WTC11 (cell line): ENCODE data around the gene ADARB2. TPM values are rescaled to one million over a fixed set of nuclear protein-coding genes. Genes with fewer than 3 reads are reported as not detected.

Experiments
- ATAC-seq: fragments of 200-7000 bp; cut with Tn5 transposase; 2 replicates; pipeline ENCODE4 v1.10.0; 2021; ENCODE audit warnings: mild to moderate bottlenecking, moderate library complexity
- CTCF ChIA-PET: fragments of 300-600 bp; sonication (Branson Sonifier 250); formaldehyde crosslinking; loops from one replicate; lab custom pipeline; 2021; ENCODE audit warnings: antibody characterized with exemption; lab: Charles Lee
- POLR2A ChIA-PET: fragments of 350-600 bp; sonication (Branson Sonifier 250); formaldehyde crosslinking; loops from one replicate; lab custom pipeline; 2021; ENCODE audit warnings: antibody characterized with exemption; lab: Charles Lee
- DNase-seq: peaks from one replicate; pipeline ENCODE4 v3.0.0; 2021; ENCODE audit warnings: low spot score
- H3K27ac Mint-ChIP-seq: 2 replicates; pipeline ENCODE4 v1.8.0; 2021; ENCODE audit warnings: mixed read lengths
- H3K27me3 Mint-ChIP-seq: 2 replicates; pipeline ENCODE4 v1.8.0; 2021; ENCODE audit warnings: low read depth, mild to moderate bottlenecking, moderate library complexity, mixed read lengths
- H3K36me3 Mint-ChIP-seq: 2 replicates; pipeline ENCODE4 v1.8.0; 2021; ENCODE audit warnings: mixed read lengths
- H3K4me1 Mint-ChIP-seq: 2 replicates; pipeline ENCODE4 v1.8.0; 2022; ENCODE audit warnings: mixed read lengths
- H3K4me3 Mint-ChIP-seq: 2 replicates; pipeline ENCODE4 v1.8.0; 2021; ENCODE audit warnings: mild to moderate bottlenecking, moderate library complexity, mixed read lengths
- H3K9me3 Mint-ChIP-seq: 2 replicates; pipeline ENCODE4 v1.8.0; 2021; ENCODE audit warnings: mixed read lengths
- CBFB ChIP-seq: sonication (generic); formaldehyde crosslinking; IDR thresholded peaks from 2 replicates; pipeline ENCODE4 v1.8.1; 2022; ENCODE audit warnings: mild to moderate bottlenecking, low read depth, missing genetic modification reagents
- CREB1 ChIP-seq: sonication (generic); formaldehyde crosslinking; IDR thresholded peaks from 2 replicates; pipeline ENCODE4 v1.8.0; 2023; ENCODE audit warnings: mild to moderate bottlenecking, missing genetic modification reagents
- ETV6 ChIP-seq: sonication (generic); formaldehyde crosslinking; IDR thresholded peaks from 2 replicates; pipeline ENCODE4 v1.8.1; 2022; ENCODE audit warnings: mild to moderate bottlenecking, missing genetic modification reagents
- GTF2I ChIP-seq: fragments of 250-450 bp; sonication (Bioruptor Pico); conservative IDR thresholded peaks from 2 replicates; pipeline ENCODE4 v1.4.0; 2021; ENCODE audit warnings: mild to moderate bottlenecking
- MAX ChIP-seq: sonication (generic); formaldehyde crosslinking; IDR thresholded peaks from 2 replicates; pipeline ENCODE4 v1.8.0; 2022; ENCODE audit warnings: mild to moderate bottlenecking, missing genetic modification reagents
- NFE2L1 ChIP-seq: sonication (generic); formaldehyde crosslinking; IDR thresholded peaks from 2 replicates; pipeline ENCODE4 v1.8.1; 2023; ENCODE audit warnings: missing genetic modification reagents
- RELA ChIP-seq: sonication (generic); formaldehyde crosslinking; IDR thresholded peaks from 2 replicates; pipeline ENCODE4 v1.8.1; 2022; ENCODE audit warnings: missing genetic modification reagents, mild to moderate bottlenecking, borderline replicate concordance
- SMAD4 ChIP-seq: sonication (generic); formaldehyde crosslinking; IDR thresholded peaks from 2 replicates; pipeline ENCODE4 v1.8.0; 2022; ENCODE audit warnings: mild to moderate bottlenecking, missing genetic modification reagents
- SOX15 ChIP-seq: fragments of 250-450 bp; sonication (Bioruptor Pico); IDR thresholded peaks from 2 replicates; pipeline ENCODE4 v1.9.0; 2021; ENCODE audit warnings: mild to moderate bottlenecking
- TCF7 ChIP-seq: sonication (generic); formaldehyde crosslinking; IDR thresholded peaks from 2 replicates; pipeline ENCODE4 v1.8.0; 2022; ENCODE audit warnings: mild to moderate bottlenecking, low read depth, missing genetic modification reagents, moderate library complexity
- TEAD1 ChIP-seq: sonication (generic); formaldehyde crosslinking; IDR thresholded peaks from 2 replicates; pipeline ENCODE4 v1.8.0; 2022; ENCODE audit warnings: mild to moderate bottlenecking, missing genetic modification reagents
- TP53 ChIP-seq: sonication (generic); formaldehyde crosslinking; IDR thresholded peaks from 2 replicates; pipeline ENCODE4 v1.8.1; 2023; ENCODE audit warnings: mild to moderate bottlenecking, missing genetic modification reagents
- ZNF138 ChIP-seq: sonication (generic); formaldehyde crosslinking; conservative IDR thresholded peaks from 2 replicates; pipeline ENCODE4 v1.8.1; 2022; ENCODE audit warnings: mild to moderate bottlenecking, moderate library complexity, missing genetic modification reagents
- ZNF263 ChIP-seq: sonication (generic); formaldehyde crosslinking; IDR thresholded peaks from 2 replicates; pipeline ENCODE4 v1.8.1; 2022; ENCODE audit warnings: low read depth, mild to moderate bottlenecking, moderate library complexity, missing genetic modification reagents
- ZNF396 ChIP-seq: fragments of 250-450 bp; sonication (Bioruptor Pico); IDR thresholded peaks from 2 replicates; pipeline ENCODE4 v1.8.0; 2021; ENCODE audit warnings: mild to moderate bottlenecking, moderate library complexity, borderline replicate concordance
- ZNF423 ChIP-seq: fragments of 250-450 bp; sonication (Bioruptor Pico); IDR thresholded peaks from 2 replicates; pipeline ENCODE4 v2.1.2; 2022; ENCODE audit warnings: mild to moderate bottlenecking, moderate library complexity
- ZNF671 ChIP-seq: fragments of 250-450 bp; sonication (Bioruptor Pico); IDR thresholded peaks from 2 replicates; pipeline ENCODE4 v1.8.0; 2021; ENCODE audit warnings: mild to moderate bottlenecking
- total RNA-seq: library from RNA; stranded (reverse); gene quantifications from 3 replicates; pipeline ENCODE4 v1.2.3, GENCODE V29; 2021
- TF ChIP-seq, protein P1 (sequence below): sonication (generic); formaldehyde crosslinking; IDR thresholded peaks from 2 replicates; pipeline ENCODE4 v1.8.0; 2023; ENCODE audit warnings: missing genetic modification reagents, mild to moderate bottlenecking, borderline replicate concordance
- TF ChIP-seq, protein P2 (sequence below): sonication (generic); formaldehyde crosslinking; IDR thresholded peaks from 2 replicates; pipeline ENCODE4 v1.8.1; 2022; ENCODE audit warnings: mild to moderate bottlenecking, moderate library complexity, missing genetic modification reagents
- TF ChIP-seq, protein P3 (sequence below): fragments of 250-450 bp; sonication (Bioruptor Pico); IDR thresholded peaks from 2 replicates; pipeline ENCODE4 v2.1.2; 2022; ENCODE audit warnings: mild to moderate bottlenecking, moderate library complexity
- TF ChIP-seq, protein P4 (sequence below): sonication (generic); formaldehyde crosslinking; IDR thresholded peaks from 2 replicates; pipeline ENCODE4 v1.8.1; 2023; ENCODE audit warnings: mild to moderate bottlenecking, missing genetic modification reagents, borderline replicate concordance
- TF ChIP-seq, protein P5 (sequence below): sonication (generic); formaldehyde crosslinking; IDR thresholded peaks from 2 replicates; pipeline ENCODE4 v1.8.0; 2023; ENCODE audit warnings: mild to moderate bottlenecking, missing genetic modification reagents

The ADARB2 gene
- total RNA-seq, 1 experiment from 2014 or later = 3.7 TPM

DNA sequence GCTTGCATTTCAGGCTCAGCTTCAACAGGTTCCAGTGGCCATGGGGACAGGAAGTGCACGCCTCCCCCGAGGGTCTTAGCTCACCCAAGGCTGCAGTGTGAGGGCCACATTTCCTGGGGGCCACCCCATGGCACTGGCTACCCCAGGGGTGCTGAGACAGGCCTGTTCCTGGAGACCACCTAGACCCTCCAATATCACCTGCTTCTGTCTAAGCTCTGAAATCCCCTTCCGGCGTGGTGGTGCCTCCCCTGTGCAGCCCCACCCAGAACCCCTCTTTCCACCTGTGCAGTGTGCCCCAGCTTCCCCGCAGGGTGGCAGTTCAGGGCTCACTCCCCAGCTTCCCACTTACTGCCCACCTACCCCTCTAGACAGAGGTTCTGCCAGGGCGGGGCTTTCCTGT lies 83.1 kb downstream of the ADARB2 start:
- DNase-seq = no peak
- Mint-ChIP-seq H3K4me3 (no peak overlapping the region), H3K27me3 (peaks cover 8% of the 10 kb centered on the region; the same call in 1 of the 2 replicates), H3K4me1 (peaks cover 15% of the 10 kb centered on the region), H3K9me3 (no peaks in the 10 kb centered on the region), H3K36me3 (no peaks in the 10 kb centered on the region), H3K27ac (no peak overlapping the region)
- TF ChIP-seq CBFB = no peak
- TF ChIP-seq ZNF263 (CRISPR knock-in tag) = no peak
- TF ChIP-seq SOX15 (CRISPR knock-in tag) = no peak
- TF ChIP-seq, protein P1, sequence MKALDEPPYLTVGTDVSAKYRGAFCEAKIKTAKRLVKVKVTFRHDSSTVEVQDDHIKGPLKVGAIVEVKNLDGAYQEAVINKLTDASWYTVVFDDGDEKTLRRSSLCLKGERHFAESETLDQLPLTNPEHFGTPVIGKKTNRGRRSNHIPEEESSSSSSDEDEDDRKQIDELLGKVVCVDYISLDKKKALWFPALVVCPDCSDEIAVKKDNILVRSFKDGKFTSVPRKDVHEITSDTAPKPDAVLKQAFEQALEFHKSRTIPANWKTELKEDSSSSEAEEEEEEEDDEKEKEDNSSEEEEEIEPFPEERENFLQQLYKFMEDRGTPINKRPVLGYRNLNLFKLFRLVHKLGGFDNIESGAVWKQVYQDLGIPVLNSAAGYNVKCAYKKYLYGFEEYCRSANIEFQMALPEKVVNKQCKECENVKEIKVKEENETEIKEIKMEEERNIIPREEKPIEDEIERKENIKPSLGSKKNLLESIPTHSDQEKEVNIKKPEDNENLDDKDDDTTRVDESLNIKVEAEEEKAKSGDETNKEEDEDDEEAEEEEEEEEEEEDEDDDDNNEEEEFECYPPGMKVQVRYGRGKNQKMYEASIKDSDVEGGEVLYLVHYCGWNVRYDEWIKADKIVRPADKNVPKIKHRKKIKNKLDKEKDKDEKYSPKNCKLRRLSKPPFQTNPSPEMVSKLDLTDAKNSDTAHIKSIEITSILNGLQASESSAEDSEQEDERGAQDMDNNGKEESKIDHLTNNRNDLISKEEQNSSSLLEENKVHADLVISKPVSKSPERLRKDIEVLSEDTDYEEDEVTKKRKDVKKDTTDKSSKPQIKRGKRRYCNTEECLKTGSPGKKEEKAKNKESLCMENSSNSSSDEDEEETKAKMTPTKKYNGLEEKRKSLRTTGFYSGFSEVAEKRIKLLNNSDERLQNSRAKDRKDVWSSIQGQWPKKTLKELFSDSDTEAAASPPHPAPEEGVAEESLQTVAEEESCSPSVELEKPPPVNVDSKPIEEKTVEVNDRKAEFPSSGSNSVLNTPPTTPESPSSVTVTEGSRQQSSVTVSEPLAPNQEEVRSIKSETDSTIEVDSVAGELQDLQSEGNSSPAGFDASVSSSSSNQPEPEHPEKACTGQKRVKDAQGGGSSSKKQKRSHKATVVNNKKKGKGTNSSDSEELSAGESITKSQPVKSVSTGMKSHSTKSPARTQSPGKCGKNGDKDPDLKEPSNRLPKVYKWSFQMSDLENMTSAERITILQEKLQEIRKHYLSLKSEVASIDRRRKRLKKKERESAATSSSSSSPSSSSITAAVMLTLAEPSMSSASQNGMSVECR (CRISPR knock-in tag) = no peak
- TF ChIP-seq RELA (CRISPR knock-in tag) = no peak
- TF ChIP-seq SMAD4 (CRISPR knock-in tag) = no peak
- TF ChIP-seq ZNF671 = no peak
- TF ChIP-seq GTF2I (CRISPR knock-in tag) = no peak
- TF ChIP-seq CREB1 = no peak
- CTCF ChIA-PET = no interaction called here
- no peak for ATAC-seq
- POLR2A ChIA-PET = no interaction called here

- ATAC-seq = no peak
- Mint-ChIP-seq H3K27me3 (peaks cover 7% of the 10 kb centered on the region; the same call in 1 of the 2 replicates), H3K27ac (no peak overlapping the region), H3K4me1 (peaks cover 8% of the 10 kb centered on the region), H3K9me3 (no peaks in the 10 kb centered on the region), H3K36me3 (no peaks in the 10 kb centered on the region), H3K4me3 (no peak overlapping the region)
- POLR2A ChIA-PET = no interaction called here
- CTCF ChIA-PET = no interaction called here
- DNase-seq = no peak
- no peak for TF ChIP-seq ZNF396 (CRISPR knock-in tag)
- no peak for TF ChIP-seq ETV6 (CRISPR knock-in tag)
- no peak for TF ChIP-seq MAX
- TF ChIP-seq ZNF138 (CRISPR knock-in tag) = no peak
- TF ChIP-seq, protein P2, sequence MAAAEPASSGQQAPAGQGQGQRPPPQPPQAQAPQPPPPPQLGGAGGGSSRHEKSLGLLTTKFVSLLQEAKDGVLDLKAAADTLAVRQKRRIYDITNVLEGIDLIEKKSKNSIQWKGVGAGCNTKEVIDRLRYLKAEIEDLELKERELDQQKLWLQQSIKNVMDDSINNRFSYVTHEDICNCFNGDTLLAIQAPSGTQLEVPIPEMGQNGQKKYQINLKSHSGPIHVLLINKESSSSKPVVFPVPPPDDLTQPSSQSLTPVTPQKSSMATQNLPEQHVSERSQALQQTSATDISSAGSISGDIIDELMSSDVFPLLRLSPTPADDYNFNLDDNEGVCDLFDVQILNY (CRISPR knock-in tag) = no peak
- TF ChIP-seq ZNF423 = no peak
- no peak for TF ChIP-seq GTF2I (CRISPR knock-in tag)
- TF ChIP-seq TEAD1 (CRISPR knock-in tag) = no peak
- TF ChIP-seq TP53 (CRISPR knock-in tag) = no peak
- TF ChIP-seq, protein P3, sequence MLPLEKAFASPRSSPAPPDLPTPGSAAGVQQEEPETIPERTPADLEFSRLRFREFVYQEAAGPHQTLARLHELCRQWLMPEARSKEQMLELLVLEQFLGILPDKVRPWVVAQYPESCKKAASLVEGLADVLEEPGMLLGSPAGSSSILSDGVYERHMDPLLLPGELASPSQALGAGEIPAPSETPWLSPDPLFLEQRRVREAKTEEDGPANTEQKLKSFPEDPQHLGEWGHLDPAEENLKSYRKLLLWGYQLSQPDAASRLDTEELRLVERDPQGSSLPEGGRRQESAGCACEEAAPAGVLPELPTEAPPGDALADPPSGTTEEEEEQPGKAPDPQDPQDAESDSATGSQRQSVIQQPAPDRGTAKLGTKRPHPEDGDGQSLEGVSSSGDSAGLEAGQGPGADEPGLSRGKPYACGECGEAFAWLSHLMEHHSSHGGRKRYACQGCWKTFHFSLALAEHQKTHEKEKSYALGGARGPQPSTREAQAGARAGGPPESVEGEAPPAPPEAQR (CRISPR knock-in tag) = no peak
- TF ChIP-seq, protein P4, sequence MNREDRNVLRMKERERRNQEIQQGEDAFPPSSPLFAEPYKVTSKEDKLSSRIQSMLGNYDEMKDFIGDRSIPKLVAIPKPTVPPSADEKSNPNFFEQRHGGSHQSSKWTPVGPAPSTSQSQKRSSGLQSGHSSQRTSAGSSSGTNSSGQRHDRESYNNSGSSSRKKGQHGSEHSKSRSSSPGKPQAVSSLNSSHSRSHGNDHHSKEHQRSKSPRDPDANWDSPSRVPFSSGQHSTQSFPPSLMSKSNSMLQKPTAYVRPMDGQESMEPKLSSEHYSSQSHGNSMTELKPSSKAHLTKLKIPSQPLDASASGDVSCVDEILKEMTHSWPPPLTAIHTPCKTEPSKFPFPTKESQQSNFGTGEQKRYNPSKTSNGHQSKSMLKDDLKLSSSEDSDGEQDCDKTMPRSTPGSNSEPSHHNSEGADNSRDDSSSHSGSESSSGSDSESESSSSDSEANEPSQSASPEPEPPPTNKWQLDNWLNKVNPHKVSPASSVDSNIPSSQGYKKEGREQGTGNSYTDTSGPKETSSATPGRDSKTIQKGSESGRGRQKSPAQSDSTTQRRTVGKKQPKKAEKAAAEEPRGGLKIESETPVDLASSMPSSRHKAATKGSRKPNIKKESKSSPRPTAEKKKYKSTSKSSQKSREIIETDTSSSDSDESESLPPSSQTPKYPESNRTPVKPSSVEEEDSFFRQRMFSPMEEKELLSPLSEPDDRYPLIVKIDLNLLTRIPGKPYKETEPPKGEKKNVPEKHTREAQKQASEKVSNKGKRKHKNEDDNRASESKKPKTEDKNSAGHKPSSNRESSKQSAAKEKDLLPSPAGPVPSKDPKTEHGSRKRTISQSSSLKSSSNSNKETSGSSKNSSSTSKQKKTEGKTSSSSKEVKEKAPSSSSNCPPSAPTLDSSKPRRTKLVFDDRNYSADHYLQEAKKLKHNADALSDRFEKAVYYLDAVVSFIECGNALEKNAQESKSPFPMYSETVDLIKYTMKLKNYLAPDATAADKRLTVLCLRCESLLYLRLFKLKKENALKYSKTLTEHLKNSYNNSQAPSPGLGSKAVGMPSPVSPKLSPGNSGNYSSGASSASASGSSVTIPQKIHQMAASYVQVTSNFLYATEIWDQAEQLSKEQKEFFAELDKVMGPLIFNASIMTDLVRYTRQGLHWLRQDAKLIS = no peak
- TF ChIP-seq TCF7 = no peak
- no peak for TF ChIP-seq NFE2L1 (CRISPR knock-in tag)
- TF ChIP-seq, protein P5, sequence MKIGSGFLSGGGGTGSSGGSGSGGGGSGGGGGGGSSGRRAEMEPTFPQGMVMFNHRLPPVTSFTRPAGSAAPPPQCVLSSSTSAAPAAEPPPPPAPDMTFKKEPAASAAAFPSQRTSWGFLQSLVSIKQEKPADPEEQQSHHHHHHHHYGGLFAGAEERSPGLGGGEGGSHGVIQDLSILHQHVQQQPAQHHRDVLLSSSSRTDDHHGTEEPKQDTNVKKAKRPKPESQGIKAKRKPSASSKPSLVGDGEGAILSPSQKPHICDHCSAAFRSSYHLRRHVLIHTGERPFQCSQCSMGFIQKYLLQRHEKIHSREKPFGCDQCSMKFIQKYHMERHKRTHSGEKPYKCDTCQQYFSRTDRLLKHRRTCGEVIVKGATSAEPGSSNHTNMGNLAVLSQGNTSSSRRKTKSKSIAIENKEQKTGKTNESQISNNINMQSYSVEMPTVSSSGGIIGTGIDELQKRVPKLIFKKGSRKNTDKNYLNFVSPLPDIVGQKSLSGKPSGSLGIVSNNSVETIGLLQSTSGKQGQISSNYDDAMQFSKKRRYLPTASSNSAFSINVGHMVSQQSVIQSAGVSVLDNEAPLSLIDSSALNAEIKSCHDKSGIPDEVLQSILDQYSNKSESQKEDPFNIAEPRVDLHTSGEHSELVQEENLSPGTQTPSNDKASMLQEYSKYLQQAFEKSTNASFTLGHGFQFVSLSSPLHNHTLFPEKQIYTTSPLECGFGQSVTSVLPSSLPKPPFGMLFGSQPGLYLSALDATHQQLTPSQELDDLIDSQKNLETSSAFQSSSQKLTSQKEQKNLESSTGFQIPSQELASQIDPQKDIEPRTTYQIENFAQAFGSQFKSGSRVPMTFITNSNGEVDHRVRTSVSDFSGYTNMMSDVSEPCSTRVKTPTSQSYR (CRISPR knock-in tag) = no peak
These were observed 84.0 kb downstream of the ADARB2 start for GRCh38 chr10:1653321-1653720.
